ENCODE data around the gene MTURN. TPM values are rescaled to one million over a fixed set of nuclear protein-coding genes. Genes with fewer than 3 reads are reported as not detected.

The MTURN gene
- total RNA-seq, 1 donor from 2014 or later, result 18.0 TPM

- TF ChIP-seq EZH2 (IDR thresholded peaks at IDR 0.05), result no peak
- TF ChIP-seq EZH2phosphoT487 (IDR thresholded peaks at IDR 0.05), result no peak
- TF ChIP-seq CTCF (IDR thresholded peaks at IDR 0.05), result no peak
- Mint-ChIP-seq H3K4me3 (no peak overlapping the region), H3K36me3 (no peaks in the 10 kb centered on the region)
These were observed 57.0 kb downstream of the MTURN start for GRCh38 chr7:30191809-30192208.

GRCh38 chr7:30193336-30193943, 58.7 kb downstream of the MTURN start:
- Mint-ChIP-seq H3K27me3 (ENCODE audit: insufficient read depth, low read depth) (peaks cover 14% of the 10 kb centered on the region), H3K36me3 (peaks cover 3% of the 10 kb centered on the region)

More at GRCh38 chr7:30191809-30192208, 57.0 kb downstream of the MTURN start:
- H3K27me3 Mint-ChIP-seq (ENCODE audit: insufficient read depth, low read depth), result peaks cover 16% of the 10 kb centered on the region
- Histone ChIP-seq H3K36me3 (no peaks in the 10 kb centered on the region), H2AFZ (replicated peaks) (no peak overlapping the region), H3K79me2 (ENCODE audit: low read depth) (no peaks in the 10 kb centered on the region), H4K20me1 (ENCODE audit: low read depth) (no peaks in the 10 kb centered on the region), H3F3A (ENCODE audit: low read depth) (peaks cover 14% of the 10 kb centered on the region), H3K9me3 (ENCODE audit: low read depth) (peaks cover 25% of the 10 kb centered on the region), H3K4me1 (peaks cover 14% of the 10 kb centered on the region), H3K9ac (no peak overlapping the region), H3K4me2 (no peak overlapping the region), H3K27me3 (no peaks in the 10 kb centered on the region), H3K4me3 (no peak overlapping the region), H3K27ac (no peak overlapping the region)
- DNase-seq (ENCODE audit: low spot score), result no peak
- no peak overlapping the region for H3K27ac Mint-ChIP-seq
- H3K4me1 Mint-ChIP-seq, result peaks cover 16% of the 10 kb centered on the region
- peaks cover 53% of the 10 kb centered on the region for H3K9me3 Mint-ChIP-seq

GRCh38 chr7:30196408-30196807, 61.6 kb downstream of the MTURN start:
- H3K27me3 ChIP-seq, result no peaks in the 10 kb centered on the region
- DNase-seq (ENCODE audit: low spot score), result no peak
- H3K27ac Mint-ChIP-seq, result no peak overlapping the region
- no peak overlapping the region for H3K4me2 ChIP-seq
- H3K27me3 Mint-ChIP-seq (ENCODE audit: insufficient read depth, low read depth), result peaks cover 5% of the 10 kb centered on the region
- peaks cover 18% of the 10 kb centered on the region for H3K9me3 ChIP-seq (ENCODE audit: low read depth)
- peaks cover 3% of the 10 kb centered on the region for H3K36me3 Mint-ChIP-seq
- no peaks in the 10 kb centered on the region for H3K79me2 ChIP-seq (ENCODE audit: low read depth)
- H3K4me1 Mint-ChIP-seq, result no peaks in the 10 kb centered on the region
- H3K36me3 ChIP-seq, result no peaks in the 10 kb centered on the region
- no peaks in the 10 kb centered on the region for H4K20me1 ChIP-seq (ENCODE audit: low read depth)
- no peak overlapping the region for H3K9ac ChIP-seq
- H3K9me3 Mint-ChIP-seq, result peaks cover 46% of the 10 kb centered on the region
- TF ChIP-seq EZH2phosphoT487 (IDR thresholded peaks at IDR 0.05) (no peak), EZH2 (IDR thresholded peaks at IDR 0.05) (no peak), CTCF (IDR thresholded peaks at IDR 0.05) (no peak)
- H3K4me1 ChIP-seq, result no peaks in the 10 kb centered on the region
- H3K4me3 Mint-ChIP-seq, result no peak overlapping the region
- H2AFZ ChIP-seq (replicated peaks), result no peak overlapping the region
- H3K27ac ChIP-seq, result no peak overlapping the region
- H3K4me3 ChIP-seq, result no peak overlapping the region
- H3F3A ChIP-seq (ENCODE audit: low read depth), result no peaks in the 10 kb centered on the region

More at GRCh38 chr7:30193336-30193943, 58.7 kb downstream of the MTURN start:
- Histone ChIP-seq H3K27me3 (no peaks in the 10 kb centered on the region), H3F3A (ENCODE audit: low read depth) (peaks cover 9% of the 10 kb centered on the region), H3K4me3 (no peak overlapping the region), H3K9me3 (ENCODE audit: low read depth) (peaks cover 18% of the 10 kb centered on the region), H2AFZ (replicated peaks) (no peak overlapping the region), H4K20me1 (ENCODE audit: low read depth) (no peaks in the 10 kb centered on the region), H3K4me1 (peaks cover 10% of the 10 kb centered on the region), H3K27ac (no peak overlapping the region), H3K4me2 (no peak overlapping the region), H3K9ac (no peak overlapping the region), H3K79me2 (ENCODE audit: low read depth) (no peaks in the 10 kb centered on the region), H3K36me3 (no peaks in the 10 kb centered on the region)
- TF ChIP-seq EZH2phosphoT487 (IDR thresholded peaks at IDR 0.05) (no peak), EZH2 (IDR thresholded peaks at IDR 0.05) (no peak), CTCF (IDR thresholded peaks at IDR 0.05) (no peak)
- H3K27ac Mint-ChIP-seq, result no peak overlapping the region
- no peak for DNase-seq (ENCODE audit: low spot score)
- peaks cover 53% of the 10 kb centered on the region for H3K9me3 Mint-ChIP-seq
- peaks cover 11% of the 10 kb centered on the region for H3K4me1 Mint-ChIP-seq
- no peak overlapping the region for H3K4me3 Mint-ChIP-seq

Measured in neural progenitor cell (in vitro differentiated cells).